ENCODE measurements around the gene CEP43. TPM values are rescaled to one million over a fixed set of nuclear protein-coding genes. Genes with fewer than 3 reads are reported as not detected.
"Not testable (repeated sequence)": the region's sequence is repeated elsewhere in the genome, so short reads cannot be mapped to it uniquely, and the experiment has no call there.

CEP43 gene, protein sequence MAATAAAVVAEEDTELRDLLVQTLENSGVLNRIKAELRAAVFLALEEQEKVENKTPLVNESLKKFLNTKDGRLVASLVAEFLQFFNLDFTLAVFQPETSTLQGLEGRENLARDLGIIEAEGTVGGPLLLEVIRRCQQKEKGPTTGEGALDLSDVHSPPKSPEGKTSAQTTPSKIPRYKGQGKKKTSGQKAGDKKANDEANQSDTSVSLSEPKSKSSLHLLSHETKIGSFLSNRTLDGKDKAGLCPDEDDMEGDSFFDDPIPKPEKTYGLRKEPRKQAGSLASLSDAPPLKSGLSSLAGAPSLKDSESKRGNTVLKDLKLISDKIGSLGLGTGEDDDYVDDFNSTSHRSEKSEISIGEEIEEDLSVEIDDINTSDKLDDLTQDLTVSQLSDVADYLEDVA
- 10 to 100 TPM; 28.2 to 37.1 (median 32.7) TPM for total RNA-seq

DNA sequence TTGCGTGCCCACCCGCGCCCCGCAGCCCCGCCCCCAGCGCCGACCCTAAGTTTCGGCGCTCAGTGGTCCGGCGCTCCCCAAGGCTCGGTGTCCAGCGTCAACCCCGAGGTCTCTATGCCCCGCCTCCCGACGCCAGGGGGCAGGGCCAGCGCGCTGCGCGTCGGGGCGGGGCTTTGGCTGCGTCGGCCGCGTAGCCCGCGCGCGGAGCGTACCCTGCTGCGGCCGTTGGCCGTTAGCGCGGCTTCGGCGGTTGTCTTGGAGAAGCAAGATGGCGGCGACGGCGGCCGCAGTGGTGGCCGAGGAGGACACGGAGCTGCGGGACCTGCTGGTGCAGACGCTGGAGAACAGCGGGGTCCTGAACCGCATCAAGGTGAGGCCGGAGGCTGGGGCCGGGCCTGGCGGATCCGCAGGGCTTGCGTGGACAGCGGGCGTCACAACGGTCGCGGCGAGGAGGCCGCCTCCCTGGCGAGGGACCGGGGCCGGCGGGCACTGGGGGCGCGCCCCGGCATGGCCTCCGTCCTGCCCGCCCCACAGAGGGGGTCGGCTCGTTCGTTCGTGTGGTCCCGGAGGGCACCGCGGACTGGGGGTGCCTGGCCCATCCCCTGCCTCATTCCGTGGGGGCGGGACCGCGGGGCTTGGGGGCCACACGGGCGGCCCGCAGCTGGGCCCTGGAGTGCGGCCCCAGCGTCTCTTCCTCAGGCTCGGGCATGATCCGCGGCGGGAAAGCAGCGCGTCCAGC lies at the start of gene CEP43:
TSS of gene CEP43 (plus strand) at position 253 of the 739 bp plus-strand sequence. CDS start at position 269, 16 bp downstream.
- TF ChIP-seq POLR2A (IDR thresholded peaks at IDR 0.05) = peak in 1 of 2 donors; percentile 53
- TF ChIP-seq, protein P1, sequence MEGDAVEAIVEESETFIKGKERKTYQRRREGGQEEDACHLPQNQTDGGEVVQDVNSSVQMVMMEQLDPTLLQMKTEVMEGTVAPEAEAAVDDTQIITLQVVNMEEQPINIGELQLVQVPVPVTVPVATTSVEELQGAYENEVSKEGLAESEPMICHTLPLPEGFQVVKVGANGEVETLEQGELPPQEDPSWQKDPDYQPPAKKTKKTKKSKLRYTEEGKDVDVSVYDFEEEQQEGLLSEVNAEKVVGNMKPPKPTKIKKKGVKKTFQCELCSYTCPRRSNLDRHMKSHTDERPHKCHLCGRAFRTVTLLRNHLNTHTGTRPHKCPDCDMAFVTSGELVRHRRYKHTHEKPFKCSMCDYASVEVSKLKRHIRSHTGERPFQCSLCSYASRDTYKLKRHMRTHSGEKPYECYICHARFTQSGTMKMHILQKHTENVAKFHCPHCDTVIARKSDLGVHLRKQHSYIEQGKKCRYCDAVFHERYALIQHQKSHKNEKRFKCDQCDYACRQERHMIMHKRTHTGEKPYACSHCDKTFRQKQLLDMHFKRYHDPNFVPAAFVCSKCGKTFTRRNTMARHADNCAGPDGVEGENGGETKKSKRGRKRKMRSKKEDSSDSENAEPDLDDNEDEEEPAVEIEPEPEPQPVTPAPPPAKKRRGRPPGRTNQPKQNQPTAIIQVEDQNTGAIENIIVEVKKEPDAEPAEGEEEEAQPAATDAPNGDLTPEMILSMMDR (IDR thresholded peaks at IDR 0.05) = peak; percentile 11 to 38 (median 20)
- Histone ChIP-seq H3K4me3 (peak within 1 kb of the TSS; percentile 75 to 92 (median 88)), H3K27me3 (no peaks in the 10 kb centered on the region), H3K4me1 (peaks cover 0 to 14% (median 7%) of the 10 kb centered on the region in 4 donors), H3K9me3 (no peaks in the 10 kb centered on the region), H3K36me3 (peaks cover 0 to 8% (median 0%) of the 10 kb centered on the region in 3 donors), H3K27ac (peak within 1 kb of the TSS; percentile 62 to 80 (median 74))
- DNase-seq = peak; percentile 93 to 98 (median 97)

DNA sequence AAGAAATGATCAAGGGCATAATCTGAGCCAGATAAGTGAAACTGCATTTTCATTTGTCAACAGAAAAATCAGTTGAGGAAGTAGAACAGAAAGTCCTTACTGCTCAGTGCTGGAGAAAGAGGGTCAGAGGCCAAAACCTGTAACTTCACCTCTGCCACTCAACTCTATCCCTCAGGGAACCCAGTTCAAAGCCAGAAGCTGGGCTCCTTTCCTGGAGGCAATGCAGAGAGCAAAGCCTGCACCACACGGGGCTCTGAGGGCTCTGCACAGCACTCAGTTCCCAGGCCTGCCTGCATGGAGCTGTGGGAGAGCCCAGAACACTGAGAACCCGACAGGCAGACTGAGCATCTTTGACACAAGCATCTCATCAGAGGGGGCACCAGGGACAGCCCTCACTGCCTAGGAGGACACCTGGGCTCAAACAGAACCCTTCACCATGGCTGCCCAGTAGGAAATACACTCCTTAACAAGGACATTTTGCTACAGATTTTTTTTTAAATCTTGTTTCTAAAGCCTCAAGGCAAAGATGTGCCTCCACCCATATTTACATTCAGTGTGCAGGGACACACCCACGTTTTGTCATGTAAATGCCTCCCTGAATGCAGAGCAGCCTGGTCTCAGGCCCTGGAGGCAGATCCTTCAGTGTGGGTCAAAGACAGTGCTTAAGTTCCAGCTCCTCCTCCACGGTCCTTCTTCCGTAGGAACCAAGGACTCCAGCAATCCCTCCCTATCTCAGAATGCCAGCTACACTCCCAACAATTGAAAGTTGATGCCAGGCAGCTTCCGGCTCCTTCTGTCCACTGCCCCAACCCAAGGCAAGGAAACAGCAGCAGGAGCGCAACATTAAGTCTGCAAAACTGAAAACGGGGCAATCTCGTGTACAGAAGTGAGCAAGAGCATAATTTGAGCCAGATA lies 49.4 kb upstream of the CEP43 start:
- Histone ChIP-seq H3K27ac (peak overlapping the region; percentile 61 to 100 (median 90)), H3K4me3 (peak overlapping the region in 1 of 4 donors; percentile 29), H3K9me3 (no peaks in the 10 kb centered on the region), H3K27me3 (no peaks in the 10 kb centered on the region), H3K36me3 (peaks cover 0 to 22% (median 0%) of the 10 kb centered on the region in 3 donors), H3K4me1 (peaks cover 0 to 26% (median 7%) of the 10 kb centered on the region in 4 donors)
- DNase-seq = no peak
- TF ChIP-seq, protein P1 (IDR thresholded peaks at IDR 0.05) = no peak
- no peak for TF ChIP-seq POLR2A (IDR thresholded peaks at IDR 0.05)

DNA sequence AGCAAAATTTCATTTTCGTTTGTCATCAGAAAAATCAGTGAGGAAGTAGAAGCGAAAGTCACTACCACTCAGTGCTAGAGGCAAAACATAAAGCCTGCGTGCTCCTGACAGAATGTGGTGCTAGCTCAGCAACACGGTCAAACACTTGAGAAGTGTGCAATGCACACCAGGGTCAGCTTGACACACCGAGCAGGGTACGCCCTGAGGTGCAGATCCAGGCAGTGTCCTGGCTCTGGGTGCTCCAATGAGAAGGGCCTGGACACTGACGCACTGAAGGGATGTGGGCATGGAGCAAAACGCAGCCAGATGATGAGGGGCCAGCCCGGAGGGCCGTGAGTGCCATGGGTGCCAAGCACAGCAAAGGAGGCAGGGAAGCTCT lies 48.8 kb upstream of the CEP43 start:
- peak overlapping the region; percentile 61 to 100 (median 90) for H3K27ac ChIP-seq
- peaks cover 0 to 26% (median 7%) of the 10 kb centered on the region in 4 donors for H3K4me1 ChIP-seq
- no peaks in the 10 kb centered on the region for H3K27me3 ChIP-seq
- H3K36me3 ChIP-seq = peaks cover 0 to 17% (median 0%) of the 10 kb centered on the region in 3 donors
- H3K4me3 ChIP-seq = peak overlapping the region in 1 of 4 donors; percentile 29
- TF ChIP-seq, protein P1 (IDR thresholded peaks at IDR 0.05) = no peak
- TF ChIP-seq POLR2A (IDR thresholded peaks at IDR 0.05) = no peak
- peak in 2 of 3 donors; percentile 52 to 67 for DNase-seq
- H3K9me3 ChIP-seq = no peaks in the 10 kb centered on the region

DNA sequence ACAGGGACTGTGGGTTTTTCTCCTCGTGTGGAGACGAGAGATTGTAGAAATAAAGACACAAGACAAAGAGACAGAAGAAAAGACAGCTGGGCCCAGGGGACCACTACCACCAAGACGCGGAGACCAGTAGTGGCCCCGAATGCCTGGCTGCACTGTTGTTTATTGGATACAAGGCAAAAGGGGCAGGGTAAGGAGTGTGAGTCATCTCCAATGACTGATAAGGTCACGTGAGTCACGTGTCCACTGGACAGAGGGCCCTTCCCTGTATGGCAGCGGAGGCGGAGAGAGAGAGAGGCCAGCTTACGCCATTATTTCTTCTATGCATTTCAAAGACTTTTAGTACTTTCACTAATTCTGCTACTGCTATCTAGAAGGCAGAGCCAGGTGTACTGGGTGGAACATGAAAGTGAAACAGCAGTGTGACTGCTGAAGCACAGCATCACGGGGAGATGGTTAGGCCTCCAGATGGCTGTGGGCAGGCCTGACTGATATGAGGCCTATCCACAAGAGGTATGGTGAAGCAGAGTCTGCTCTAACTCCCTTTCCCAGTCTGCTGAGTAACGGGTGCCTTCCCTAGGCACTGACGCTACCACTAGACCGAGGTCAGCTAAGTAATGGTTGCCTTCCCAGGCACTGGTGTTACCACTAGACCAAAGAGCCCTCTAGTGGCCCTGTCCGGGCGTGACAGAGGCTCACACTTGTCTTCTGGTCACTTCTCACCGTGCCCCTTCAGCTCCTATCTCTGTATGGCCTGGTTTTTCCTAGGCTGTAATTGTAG lies 48.1 kb upstream of the CEP43 start:
- Histone ChIP-seq H3K4me3 (peak overlapping the region in 3 of 4 donors; percentile 16 to 40 (median 29)), H3K4me1 (peaks cover 0 to 26% (median 7%) of the 10 kb centered on the region in 4 donors), H3K27ac (peak overlapping the region; percentile 61 to 100 (median 90)), H3K36me3 (peaks cover 0 to 10% (median 0%) of the 10 kb centered on the region in 3 donors)
- TF ChIP-seq, protein P1 (IDR thresholded peaks at IDR 0.05) = peak; percentile 31 to 69 (median 58)
- not testable (repeated sequence) for H3K9me3 ChIP-seq, H3K27me3 ChIP-seq
- DNase-seq = peak; percentile 68 to 93 (median 88)

Measured in Peyer's patch (tissue), 4 donors.